Ascending aorta (tissue), 2 donors: Measurements from ENCODE around the gene EIF1. TPM values are rescaled to one million over a fixed set of nuclear protein-coding genes. Genes with fewer than 3 reads are reported as not detected.

Source experiments
- DNase-seq, 2 donors: peaks; one replicate each; pipeline ENCODE4 v3.0.0-alpha.2; 2019; ENCODE audit warnings: low spot score in 2 of 2
- H3K27ac ChIP-seq, 2 donors: fragments of 200-600 bp; sonication (generic); one replicate each; pipeline ENCODE4 v1.5.1; 2016 to 2017; ENCODE audit warnings: mild to moderate bottlenecking in 1 of 2
- H3K27me3 ChIP-seq: fragments of 200-600 bp; sonication (generic); one replicate; pipeline ENCODE4 v1.5.1; 2017
- H3K36me3 ChIP-seq, 2 donors: fragments of 200-600 bp; sonication (generic); one replicate each; pipeline ENCODE4 v1.5.1; 2016
- H3K4me1 ChIP-seq, 2 donors: fragments of 200-600 bp; sonication (generic); one replicate each; pipeline ENCODE4 v1.5.1; 2016 to 2017; ENCODE audit warnings: mild to moderate bottlenecking in 1 of 2
- H3K4me3 ChIP-seq, 2 donors: fragments of 200-600 bp; sonication (generic); one replicate each; pipeline ENCODE4 v1.5.1; 2016 to 2017; ENCODE audit warnings: mild to moderate bottlenecking in 1 of 2
- H3K9me3 ChIP-seq, 2 donors: fragments of 200-600 bp; sonication (generic); one replicate each; pipeline ENCODE4 v1.5.1; 2016
- CTCF ChIP-seq, 3 experiments: fragments of 200-600 bp in 2 of 3; fragments of 450-650 bp in 1 of 3; sonication (generic) in 2 of 3; IDR thresholded peaks; one replicate each; pipeline ENCODE4 v1.5.1; 2016 to 2019; ENCODE audit warnings: antibody characterized with exemption in 3 of 3, mild to moderate bottlenecking in 1 of 3, moderate library complexity in 1 of 3
- intact Hi-C: fragments of 100-400 bp; cut with DNase I; formaldehyde crosslinking; loops from one replicate; pipeline ENCODE4 v1.15.1; 2023
- total RNA-seq: library from RNA; depleted of rRNA; stranded (reverse); fragments of >200 nt; gene quantifications from one replicate; pipeline ENCODE4 v1.1.0, GENCODE V29; 2016

The EIF1 gene
- total RNA-seq, 1 donor from 2014 or later, result 102 TPM

DNA sequence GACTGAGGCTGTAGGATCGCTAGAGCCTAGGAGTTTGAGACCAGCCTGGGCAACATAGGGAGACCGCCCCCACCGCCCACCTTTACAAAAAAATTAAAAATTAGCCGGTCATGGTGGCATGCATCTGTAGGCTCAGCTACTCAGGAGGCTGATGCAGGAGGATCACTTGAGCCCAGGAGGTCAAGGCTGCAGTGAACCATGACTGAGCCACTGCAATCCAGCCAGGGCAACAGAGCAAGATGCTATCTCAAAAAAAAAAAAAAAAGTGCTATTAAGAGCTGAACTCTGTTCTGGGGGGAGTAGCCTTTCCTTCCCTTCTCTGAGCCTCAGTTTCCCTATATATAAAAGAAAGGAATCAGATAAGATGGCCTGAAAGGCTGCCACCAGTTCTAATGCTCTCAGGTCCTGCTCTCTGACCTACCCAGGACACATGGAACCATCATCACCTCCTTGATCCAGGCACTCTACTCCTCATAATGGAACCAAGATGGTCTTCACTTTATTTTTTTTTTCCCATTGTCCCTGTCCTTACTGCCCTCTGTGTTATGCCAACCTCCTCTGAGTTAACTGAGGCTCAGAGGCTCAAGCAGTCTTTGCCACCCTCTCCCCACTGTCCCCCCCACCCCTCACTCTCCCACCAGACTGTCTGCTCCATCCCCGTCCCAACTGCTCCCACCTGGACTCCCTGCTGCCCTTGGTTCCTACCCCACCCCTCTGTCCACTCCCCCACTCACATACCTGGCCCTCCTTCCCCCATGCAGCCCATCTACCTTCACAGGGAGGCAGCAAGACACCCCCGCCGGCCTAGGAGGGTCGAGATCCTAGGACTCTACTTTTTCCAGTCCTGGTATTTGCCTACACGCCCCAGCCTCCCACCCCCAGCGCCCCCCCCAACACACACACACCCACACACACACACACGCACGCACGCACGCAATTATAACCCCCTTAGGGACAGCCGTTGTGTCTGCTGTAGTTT lies 23.8 kb upstream of the EIF1 start:
- H3K9me3 ChIP-seq, result no peaks in the 10 kb centered on the region
- intact Hi-C loops, result loop anchor here (5.0 to 10.0 kb wide), 2 partner anchors 848 to 1020 kb away; partner anchors contain the start of gene SMARCE1
- no peaks in the 10 kb centered on the region for H3K36me3 ChIP-seq
- no peak for TF ChIP-seq CTCF (IDR thresholded peaks at IDR 0.05)
- no peaks in the 10 kb centered on the region for H3K27me3 ChIP-seq
- peak overlapping the region; percentile 52 to 72 for H3K4me3 ChIP-seq
- no peak overlapping the region for H3K27ac ChIP-seq
- H3K4me1 ChIP-seq, result peaks cover 0 to 14% of the 10 kb centered on the region in 2 donors
- no peak for DNase-seq

- intact Hi-C loops, result loop anchor here (1.0 to 10.0 kb wide), 5 partner anchors 17 to 1021 kb away; partner anchors contain the start of gene SMARCE1
- H3K27me3 ChIP-seq, result no peaks in the 10 kb centered on the region
- peak overlapping the region; percentile 52 to 72 for H3K4me3 ChIP-seq
- DNase-seq, result peak; percentile 38 to 93
- no peaks in the 10 kb centered on the region for H3K9me3 ChIP-seq
- peaks cover 0 to 14% of the 10 kb centered on the region in 2 donors for H3K4me1 ChIP-seq
- H3K27ac ChIP-seq, result peak overlapping the region; percentile 82 to 85
- TF ChIP-seq CTCF (IDR thresholded peaks at IDR 0.05), result peak; percentile 94 to 96 (median 95)
- H3K36me3 ChIP-seq, result no peaks in the 10 kb centered on the region
These were observed 23.0 kb upstream of the EIF1 start for GRCh38 chr17:41665566-41666236.

GRCh38 chr17:41666237-41666641 lies 22.4 kb upstream of the EIF1 start:
- H3K36me3 ChIP-seq, result no peaks in the 10 kb centered on the region
- TF ChIP-seq CTCF (IDR thresholded peaks at IDR 0.05), result no peak
- H3K4me3 ChIP-seq, result peak overlapping the region; percentile 52 to 72
- DNase-seq, result peak in 1 of 2 donors; percentile 66
- no peaks in the 10 kb centered on the region for H3K27me3 ChIP-seq
- H3K9me3 ChIP-seq, result no peaks in the 10 kb centered on the region
- H3K4me1 ChIP-seq, result peaks cover 0 to 14% of the 10 kb centered on the region in 2 donors
- peak overlapping the region; percentile 82 to 85 for H3K27ac ChIP-seq
- intact Hi-C loops, result loop anchor here (1.0 to 10.0 kb wide), 5 partner anchors 18 to 1021 kb away; partner anchors contain the start of gene SMARCE1

- Histone ChIP-seq H3K4me3 (peak overlapping the region; percentile 52 to 72), H3K36me3 (no peaks in the 10 kb centered on the region), H3K9me3 (no peaks in the 10 kb centered on the region), H3K27me3 (no peaks in the 10 kb centered on the region), H3K4me1 (peaks cover 0 to 14% of the 10 kb centered on the region in 2 donors), H3K27ac (peak overlapping the region; percentile 82 to 85)
- DNase-seq, result peak in 1 of 2 donors; percentile 90
- intact Hi-C loops, result loop anchor here (1.0 to 10.0 kb wide), 5 partner anchors 18 to 1022 kb away; partner anchors contain the start of gene SMARCE1
- TF ChIP-seq CTCF (IDR thresholded peaks at IDR 0.05), result peak; percentile 93 to 98 (median 93)
These were observed 21.9 kb upstream of the EIF1 start for GRCh38 chr17:41666708-41667279.
